HepG2 (cell line): ENCODE results near the gene MUL1. TPM values are rescaled to one million over a fixed set of nuclear protein-coding genes. Genes with fewer than 3 reads are reported as not detected.

Experiments
- BCL6 ChIP-seq: IDR thresholded peaks from 2 replicates; pipeline ENCODE4 v1.6.1; 2016; ENCODE audit warnings: missing genetic modification reagents, missing compliant biosample characterization
- JUNB ChIP-seq: sonication (generic); formaldehyde crosslinking; IDR thresholded peaks from 2 replicates; pipeline ENCODE4 v1.8.0; 2022; ENCODE audit warnings: missing genetic modification reagents, mild to moderate bottlenecking, borderline replicate concordance
- POLR2G ChIP-seq: fragments of 200-400 bp; formaldehyde crosslinking; IDR thresholded peaks from 2 replicates; pipeline ENCODE4 v1.6.1; 2018; ENCODE audit warnings: mild to moderate bottlenecking, low read depth, low read length, moderate library complexity
- RFXAP ChIP-seq: sonication (generic); formaldehyde crosslinking; IDR thresholded peaks from 2 replicates; pipeline ENCODE4 v1.4.0; 2020; ENCODE audit warnings: missing genetic modification reagents, borderline replicate concordance
- SOX5 ChIP-seq: IDR thresholded peaks from 2 replicates; pipeline ENCODE4 v1.6.1; 2016; ENCODE audit warnings: borderline replicate concordance
- TBX2 ChIP-seq: sonication (generic); formaldehyde crosslinking; IDR thresholded peaks from 2 replicates; pipeline ENCODE4 v1.5.0; 2020; ENCODE audit warnings: missing genetic modification reagents, mild to moderate bottlenecking, borderline replicate concordance
- THAP8 ChIP-seq: sonication (generic); formaldehyde crosslinking; IDR thresholded peaks from 2 replicates; pipeline ENCODE4 v1.5.1; 2020; ENCODE audit warnings: missing genetic modification reagents, mild to moderate bottlenecking, borderline replicate concordance
- TP53 ChIP-seq: sonication (generic); formaldehyde crosslinking; conservative IDR thresholded peaks from 2 replicates; pipeline ENCODE4 v1.4.0; 2020; ENCODE audit warnings: missing genetic modification reagents
- ZBTB40 ChIP-seq, 2 experiments: fragments of 450-650 bp in 1 of 2; sonication (generic) in 1 of 2; formaldehyde crosslinking in 1 of 2; IDR thresholded peaks; 2 replicates each; pipeline versions ENCODE4 v1.6.1 to v1.8.0; 2016 to 2022; ENCODE audit warnings: antibody characterized with exemption in 1 of 2, mild to moderate bottlenecking in 1 of 2, missing genetic modification reagents in 1 of 2
- ZBTB7A ChIP-seq: sonication (generic); formaldehyde crosslinking; IDR thresholded peaks from 2 replicates; pipeline ENCODE4 v1.8.0; 2022; ENCODE audit warnings: mild to moderate bottlenecking, missing genetic modification reagents
- ZC3H13 ChIP-seq: sonication (generic); formaldehyde crosslinking; IDR thresholded peaks from 2 replicates; pipeline ENCODE4 v1.8.1; 2023; ENCODE audit warnings: mild to moderate bottlenecking, missing genetic modification reagents, moderate library complexity
- ZFP91 ChIP-seq: sonication (generic); formaldehyde crosslinking; IDR thresholded peaks from 2 replicates; pipeline ENCODE4 v1.9.0; 2022; ENCODE audit warnings: missing genetic modification reagents, mild to moderate bottlenecking, borderline replicate concordance
- ZNF30 ChIP-seq: sonication (generic); formaldehyde crosslinking; IDR thresholded peaks from 2 replicates; pipeline ENCODE4 v1.5.0; 2020; ENCODE audit warnings: mild to moderate bottlenecking, missing genetic modification reagents
- ZNF362 ChIP-seq: sonication (generic); formaldehyde crosslinking; IDR thresholded peaks from 2 replicates; pipeline ENCODE4 v1.4.0; 2020; ENCODE audit warnings: missing genetic modification reagents, mild to moderate bottlenecking, borderline replicate concordance
- ZNF670 ChIP-seq: sonication (generic); formaldehyde crosslinking; IDR thresholded peaks from 2 replicates; pipeline ENCODE4 v1.8.0; 2022; ENCODE audit warnings: mild to moderate bottlenecking, missing genetic modification reagents, borderline replicate concordance
- ZNF737 ChIP-seq: sonication (generic); formaldehyde crosslinking; IDR thresholded peaks from 2 replicates; pipeline ENCODE4 v1.5.0; 2020; ENCODE audit warnings: missing genetic modification reagents, mild to moderate bottlenecking, borderline replicate concordance
- polyA plus RNA-seq, 8 experiments: library from polyadenylated mRNA; depleted of rRNA in 3 of 8; stranded (reverse) in 7 of 8; unstranded in 1 of 8; fragments of >200 nt; fragmentation: Illumina TruSeq in 4 of 8; extraction: Trizol in 4 of 8; gene quantifications; 2 replicates each; pipeline versions ENCODE4 v1.2.1 to v1.2.3, GENCODE V29; 2011 to 2016; ENCODE audit warnings: low read depth in 4 of 8, missing spikeins in 1 of 8, mixed read lengths in 1 of 8; ENCODE audit not compliant: insufficient read depth in 1 of 8
- total RNA-seq, 5 experiments: library from RNA; depleted of rRNA; stranded (reverse); fragments of >200 nt; fragmentation: Illumina TruSeq; extraction: Trizol; gene quantifications; 2 replicates each; pipeline ENCODE4 v1.2.3, GENCODE V29; 2016; ENCODE audit warnings: low read depth in 1 of 5

Gene MUL1
- total and polyA plus RNA-seq, 2 of the 13 experiments (the other 11 are each of a cell fraction or from before 2014, with no cell fraction given): 21.5 to 26.5 TPM

- no peak for TF ChIP-seq ZBTB40 (IDR thresholded peaks at IDR 0.05)
- peak; percentile 11; the same call in 1 of the 2 replicates for TF ChIP-seq ZBTB40 (CRISPR knock-in tag; IDR thresholded peaks at IDR 0.05)
- peak; percentile 73 for TF ChIP-seq BCL6 (CRISPR knock-in tag)
- peak; percentile 67 for TF ChIP-seq TBX2
- no peak for TF ChIP-seq THAP8
- peak; percentile 64 for TF ChIP-seq ZFP91 (CRISPR knock-in tag)
- peak; percentile 31; the same call in 1 of the 2 replicates for TF ChIP-seq JUNB (CRISPR knock-in tag)
- TF ChIP-seq RFXAP (CRISPR knock-in tag): peak; percentile 71; the same call in 1 of the 2 replicates
- peak; percentile 41; the same call in 1 of the 2 replicates for TF ChIP-seq ZNF362
- peak; percentile 81 for TF ChIP-seq POLR2G
- peak; percentile 95 for TF ChIP-seq ZBTB7A (CRISPR knock-in tag)
- 0 out of 2 replicates have a peak, but pooled peaks have one; percentile 26 for TF ChIP-seq TP53 (CRISPR knock-in tag)
- TF ChIP-seq SOX5 (CRISPR knock-in tag): peak; percentile 97
- TF ChIP-seq ZNF737 (CRISPR knock-in tag): no peak
- no peak for TF ChIP-seq ZNF30 (CRISPR knock-in tag)
- TF ChIP-seq ZC3H13 (CRISPR knock-in tag): no peak
- peak; percentile 82 for TF ChIP-seq ZNF670 (CRISPR knock-in tag)
These were observed 27.6 kb downstream of the MUL1 start (continued) for GRCh38 chr1:20480243-20480944.
